Measurements from ENCODE around the gene ADGRG7.

- no peak for TF ChIP-seq POLR2A (IDR thresholded peaks at IDR 0.05)
- TF ChIP-seq POLR2AphosphoS5 (IDR thresholded peaks at IDR 0.05), result no peak
Measured at GRCh38 chr3:100697723-100698285, 88.4 kb downstream of the ADGRG7 start.
